ENCODE data around the gene DCST1.

The DCST1 gene

DNA sequence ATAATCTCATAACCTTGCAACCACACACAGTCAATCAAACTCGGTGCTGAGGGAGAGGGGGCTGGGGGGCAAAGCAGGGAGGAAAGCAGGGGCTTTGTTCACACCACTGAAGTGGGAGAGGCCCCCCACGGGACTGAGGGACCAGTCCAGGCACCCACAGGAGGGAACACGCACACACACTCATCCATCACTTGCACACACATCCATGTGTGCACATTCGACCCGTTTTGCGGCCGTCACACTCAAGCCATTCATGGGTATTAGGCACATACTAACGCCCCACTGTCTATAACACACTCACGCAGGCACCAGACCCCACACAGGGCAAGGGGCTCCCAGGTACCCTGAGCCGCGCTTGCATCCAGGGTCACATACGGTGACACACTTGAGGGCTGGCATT is 59.0 kb downstream of the DCST1 start:
- no peak for DNase-seq

GRCh38 chr1:155093911-155094621 is 60.4 kb downstream of the DCST1 start:
- no peak for DNase-seq

DNA sequence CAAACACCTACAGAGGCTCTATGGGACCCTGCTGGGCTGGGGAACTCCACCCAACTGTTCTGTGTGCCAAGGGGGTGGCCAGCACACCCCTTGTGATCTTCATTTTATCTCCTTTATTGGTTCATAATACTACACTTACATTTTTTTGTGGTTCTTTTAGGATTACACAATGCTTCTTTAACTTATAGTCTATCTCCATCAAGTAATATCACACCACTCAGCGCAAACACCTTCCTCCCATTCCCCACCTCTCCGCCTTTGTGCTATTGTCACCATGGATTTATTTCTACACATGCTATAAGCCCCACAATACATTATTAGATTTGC is 61.0 kb downstream of the DCST1 start:
- no peak for DNase-seq

- no peak for DNase-seq
Measured at GRCh38 chr1:155099331-155099730, 65.7 kb downstream of the DCST1 start.
